HG02759 (cell line): ENCODE measurements around the gene SEPTIN10.

Source experiments
- ATAC-seq: cut with Tn5 transposase; IDR thresholded peaks from one replicate; pipeline ENCODE4 v1.9.1; 2021; ENCODE audit warnings: mild to moderate bottlenecking, moderate library complexity; ENCODE audit not compliant: unreplicated experiment

SEPTIN10 gene

GRCh38 chr2:109526442-109526970 is 87.3 kb downstream of the SEPTIN10 start:
- ATAC-seq, result no peak

GRCh38 chr2:109525836-109526235 is 87.9 kb downstream of the SEPTIN10 start:
- no peak for ATAC-seq

- ATAC-seq, result no peak
Observed at GRCh38 chr2:109523536-109524361, 90.0 kb downstream of the SEPTIN10 start.

GRCh38 chr2:109523121-109523520 is 90.6 kb downstream of the SEPTIN10 start:
- ATAC-seq, result no peak

- no peak for ATAC-seq
Observed at GRCh38 chr2:109522063-109522374, 91.7 kb downstream of the SEPTIN10 start.

GRCh38 chr2:109521233-109522062 is 92.3 kb downstream of the SEPTIN10 start:
- ATAC-seq, result no peak

GRCh38 chr2:109519513-109519912 is 94.3 kb downstream of the SEPTIN10 start:
- ATAC-seq, result no peak

GRCh38 chr2:109517118-109517889 is 96.5 kb downstream of the SEPTIN10 start:
- no peak for ATAC-seq

GRCh38 chr2:109516445-109517117 is 97.2 kb downstream of the SEPTIN10 start:
- ATAC-seq, result no peak

GRCh38 chr2:109514857-109515256 is 98.9 kb downstream of the SEPTIN10 start:
- ATAC-seq, result no peak

GRCh38 chr2:109513749-109514588 is 99.8 kb downstream of the SEPTIN10 start:
- peak; percentile 74 for ATAC-seq

- no peak for ATAC-seq
Observed at GRCh38 chr2:109513230-109513629, 100.5 kb downstream of the SEPTIN10 start.

GRCh38 chr2:109512076-109512475 is 101.7 kb downstream of the SEPTIN10 start:
- ATAC-seq, result no peak

- no peak for ATAC-seq
Observed at GRCh38 chr2:109511168-109511567, 102.6 kb downstream of the SEPTIN10 start.

- ATAC-seq, result peak; percentile 27
Observed at GRCh38 chr2:109510136-109511028, 103.4 kb downstream of the SEPTIN10 start.

GRCh38 chr2:109508556-109508955 is 105.2 kb downstream of the SEPTIN10 start:
- ATAC-seq, result no peak

GRCh38 chr2:109507828-109508227 is 105.9 kb downstream of the SEPTIN10 start:
- ATAC-seq, result no peak

GRCh38 chr2:109507217-109507616 is 106.5 kb downstream of the SEPTIN10 start:
- ATAC-seq, result peak; percentile 47

- ATAC-seq, result no peak
Observed at GRCh38 chr2:109503191-109503590, 110.6 kb downstream of the SEPTIN10 start.
